GM12801 (cell line): ENCODE data around the gene FANCF.

Experiments
- TF ChIP-seq, protein P1 (sequence below): IDR thresholded peaks from one replicate; pipeline ENCODE4 v1.5.1; 2011; ENCODE audit warnings: control low read depth; ENCODE audit not compliant: insufficient read length; ENCODE audit errors: extremely low read depth

FANCF gene

GRCh38 chr11:22581354-22582150, 44.1 kb downstream of the FANCF start:
- TF ChIP-seq, protein P1, sequence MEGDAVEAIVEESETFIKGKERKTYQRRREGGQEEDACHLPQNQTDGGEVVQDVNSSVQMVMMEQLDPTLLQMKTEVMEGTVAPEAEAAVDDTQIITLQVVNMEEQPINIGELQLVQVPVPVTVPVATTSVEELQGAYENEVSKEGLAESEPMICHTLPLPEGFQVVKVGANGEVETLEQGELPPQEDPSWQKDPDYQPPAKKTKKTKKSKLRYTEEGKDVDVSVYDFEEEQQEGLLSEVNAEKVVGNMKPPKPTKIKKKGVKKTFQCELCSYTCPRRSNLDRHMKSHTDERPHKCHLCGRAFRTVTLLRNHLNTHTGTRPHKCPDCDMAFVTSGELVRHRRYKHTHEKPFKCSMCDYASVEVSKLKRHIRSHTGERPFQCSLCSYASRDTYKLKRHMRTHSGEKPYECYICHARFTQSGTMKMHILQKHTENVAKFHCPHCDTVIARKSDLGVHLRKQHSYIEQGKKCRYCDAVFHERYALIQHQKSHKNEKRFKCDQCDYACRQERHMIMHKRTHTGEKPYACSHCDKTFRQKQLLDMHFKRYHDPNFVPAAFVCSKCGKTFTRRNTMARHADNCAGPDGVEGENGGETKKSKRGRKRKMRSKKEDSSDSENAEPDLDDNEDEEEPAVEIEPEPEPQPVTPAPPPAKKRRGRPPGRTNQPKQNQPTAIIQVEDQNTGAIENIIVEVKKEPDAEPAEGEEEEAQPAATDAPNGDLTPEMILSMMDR: no peak

DNA sequence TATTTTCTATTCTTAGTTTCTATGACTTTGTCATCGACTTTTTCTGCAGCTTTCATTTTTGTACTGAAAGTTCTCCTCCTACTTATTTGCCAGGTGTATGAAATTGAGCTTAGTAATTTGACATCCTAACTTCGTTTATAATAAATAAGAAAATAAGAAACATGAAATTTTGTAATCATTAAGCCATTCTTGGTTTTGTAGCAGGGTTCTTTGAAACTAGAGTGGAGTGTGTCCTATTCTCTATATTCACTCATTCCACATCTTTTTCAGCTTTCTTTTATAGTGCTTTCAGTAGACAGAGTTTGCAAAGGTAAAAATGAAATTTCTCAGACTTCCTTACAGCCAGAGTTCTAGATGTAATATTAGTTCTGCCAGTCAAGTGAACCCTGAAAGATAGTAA, 47.8 kb downstream of the FANCF start:
- TF ChIP-seq, protein P1: no peak
